Effector CD4-positive, alpha-beta T cell (primary cell): ENCODE measurements around the gene EPB41L3.

Experiments
- DNase-seq: peaks from one replicate; pipeline ENCODE4 v3.0.0-alpha.2; 2020

The EPB41L3 gene

GRCh38 chr18:5449858-5450509 is 93.8 kb downstream of the EPB41L3 start:
- no peak for DNase-seq

GRCh38 chr18:5447442-5447841 is 96.4 kb downstream of the EPB41L3 start:
- DNase-seq: no peak

- no peak for DNase-seq
Observed at GRCh38 chr18:5444847-5445246, 99.0 kb downstream of the EPB41L3 start.

GRCh38 chr18:5444269-5444668 is 99.5 kb downstream of the EPB41L3 start:
- no peak for DNase-seq

- no peak for DNase-seq
Observed at GRCh38 chr18:5439986-5440696, 103.7 kb downstream of the EPB41L3 start.

- DNase-seq: no peak
Observed at GRCh38 chr18:5434425-5434824, 109.4 kb downstream of the EPB41L3 start.

GRCh38 chr18:5431836-5432575 is 111.8 kb downstream of the EPB41L3 start:
- no peak for DNase-seq

GRCh38 chr18:5430131-5430530 is 113.7 kb downstream of the EPB41L3 start:
- DNase-seq: no peak

- no peak for DNase-seq
Observed at GRCh38 chr18:5429681-5430080, 114.1 kb downstream of the EPB41L3 start.

- DNase-seq: no peak
Observed at GRCh38 chr18:5425721-5426120, 118.1 kb downstream of the EPB41L3 start.

- no peak for DNase-seq
Observed at GRCh38 chr18:5424903-5425664, 118.7 kb downstream of the EPB41L3 start.

- no peak for DNase-seq
Observed at GRCh38 chr18:5422626-5423025, 121.2 kb downstream of the EPB41L3 start.

GRCh38 chr18:5421981-5422380 is 121.8 kb downstream of the EPB41L3 start:
- no peak for DNase-seq

- DNase-seq: no peak
Observed at GRCh38 chr18:5420906-5421305, 122.9 kb downstream of the EPB41L3 start.

- DNase-seq: no peak
Observed at GRCh38 chr18:5419601-5420000, 124.2 kb downstream of the EPB41L3 start.

GRCh38 chr18:5419030-5419429 is 124.8 kb downstream of the EPB41L3 start:
- DNase-seq: no peak

- DNase-seq: no peak
Observed at GRCh38 chr18:5417342-5417741, 126.5 kb downstream of the EPB41L3 start.

GRCh38 chr18:5416112-5416511 is 127.7 kb downstream of the EPB41L3 start:
- DNase-seq: no peak

GRCh38 chr18:5415665-5416064 is 128.1 kb downstream of the EPB41L3 start:
- no peak for DNase-seq

- no peak for DNase-seq
Observed at GRCh38 chr18:5415031-5415430, 128.8 kb downstream of the EPB41L3 start.

GRCh38 chr18:5414546-5414945 is 129.3 kb downstream of the EPB41L3 start:
- DNase-seq: no peak

- no peak for DNase-seq
Observed at GRCh38 chr18:5413447-5413846, 130.3 kb downstream of the EPB41L3 start.

- no peak for DNase-seq
Observed at GRCh38 chr18:5410582-5410981, 133.2 kb downstream of the EPB41L3 start.
